ENCODE results near the gene SMAD2. TPM values are rescaled to one million over a fixed set of nuclear protein-coding genes. Genes with fewer than 3 reads are reported as not detected.

Gene SMAD2
- total RNA-seq, 1 experiment from 2014 or later: 121 TPM

DNA sequence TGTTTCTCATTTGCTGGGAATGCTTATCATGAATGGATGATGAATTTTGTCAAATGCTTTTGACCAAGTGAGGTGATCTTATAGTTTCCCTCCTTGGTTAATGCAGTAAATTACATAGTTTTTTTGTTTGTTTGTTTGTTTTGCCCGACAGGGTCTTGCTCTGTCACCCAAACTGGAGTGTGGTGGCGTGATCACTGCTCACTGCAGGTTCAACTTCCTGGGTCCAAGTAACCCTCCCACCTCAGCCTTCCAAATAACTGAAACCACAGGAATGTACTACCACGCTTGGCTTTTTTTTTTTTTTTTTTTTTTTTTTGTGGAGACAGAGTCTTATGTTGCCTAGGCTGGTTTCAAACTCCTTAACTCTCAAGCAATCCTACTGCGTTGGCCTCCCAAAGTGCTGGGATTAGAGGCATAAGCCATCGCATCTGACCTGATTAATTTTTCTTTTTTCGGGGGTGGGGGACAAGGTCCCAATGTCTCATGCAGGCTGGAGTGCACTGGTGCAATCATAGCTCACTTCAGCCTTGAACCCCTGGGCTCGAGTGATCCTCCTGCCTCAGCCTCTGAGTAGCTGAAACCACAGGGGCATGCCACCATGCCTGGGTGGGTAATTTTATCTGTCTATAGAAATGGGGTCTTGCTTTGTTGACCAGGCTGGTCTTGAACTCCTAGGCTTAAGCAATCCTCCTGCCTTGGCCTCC, 48.6 kb downstream of the SMAD2 start:
- no peaks in the 10 kb centered on the region; a peak in 1 of 4 replicates for H3K4me1 Mint-ChIP-seq
- H3K9ac ChIP-seq (ENCODE audit: extremely low read depth, insufficient read length, low read length): no peak overlapping the region
- H4K91ac ChIP-seq (ENCODE audit: insufficient read length, low read depth, low read length): no peak overlapping the region
- no peaks in the 10 kb centered on the region for H3K23me2 ChIP-seq (ENCODE audit: insufficient read length, low read depth, low read length, poor library complexity, severe bottlenecking)
- H3K27me3 Mint-ChIP-seq (ENCODE audit: low read depth): no peaks in the 10 kb centered on the region
- H4K8ac ChIP-seq (replicated peaks; ENCODE audit: insufficient read length, low read depth, low read length): no peak overlapping the region
- H3K4me2 ChIP-seq (ENCODE audit: insufficient read depth, insufficient read length, low read length): no peak overlapping the region
- no peaks in the 10 kb centered on the region for H3K27me3 ChIP-seq (ENCODE audit: insufficient read depth, low read length)
- H3K36me3 Mint-ChIP-seq (ENCODE audit: insufficient read depth in 1 of 3, low read depth in 3 of 3): peaks cover 10 to 44% (median 28%) of the 10 kb centered on the region in 3 experiments; a peak in 6 of 7 replicates
- peak overlapping the region; percentile 32 to 67 (median 52); a peak in 5 of 7 replicates for H3K27ac Mint-ChIP-seq
- H3K23ac ChIP-seq (ENCODE audit: insufficient read length, low read depth, low read length): no peak overlapping the region
- no peak overlapping the region for H3K14ac ChIP-seq (ENCODE audit: insufficient read depth, low read length)
- H3K27ac ChIP-seq (ENCODE audit: insufficient read length, low read depth, low read length): no peak overlapping the region
- H2BK20ac ChIP-seq (ENCODE audit: low read depth, low read length, poor library complexity, severe bottlenecking): no peak overlapping the region
- no peak overlapping the region for H3T11ph ChIP-seq (ENCODE audit: low read length)
- H4K20me1 ChIP-seq (ENCODE audit: control insufficient read depth, insufficient read depth, insufficient read length): no peaks in the 10 kb centered on the region
- no peak overlapping the region for H2BK15ac ChIP-seq (ENCODE audit: low read depth, low read length)
- H2BK120ac ChIP-seq (ENCODE audit: low read depth, low read length, poor library complexity, severe bottlenecking): no peak overlapping the region
- H2BK12ac ChIP-seq (ENCODE audit: insufficient read length, low read depth, low read length): no peak overlapping the region
- no peak overlapping the region for H3K56ac ChIP-seq (ENCODE audit: insufficient read length, low read depth, low read length)
- H3K4me3 Mint-ChIP-seq: no peak overlapping the region
- no peak overlapping the region for H3K18ac ChIP-seq (ENCODE audit: insufficient read length, low read depth, low read length)
- no peak overlapping the region for H2AFZ ChIP-seq (ENCODE audit: low read length)
- no peaks in the 10 kb centered on the region for H3K9me3 Mint-ChIP-seq
- TF ChIP-seq, protein P1, sequence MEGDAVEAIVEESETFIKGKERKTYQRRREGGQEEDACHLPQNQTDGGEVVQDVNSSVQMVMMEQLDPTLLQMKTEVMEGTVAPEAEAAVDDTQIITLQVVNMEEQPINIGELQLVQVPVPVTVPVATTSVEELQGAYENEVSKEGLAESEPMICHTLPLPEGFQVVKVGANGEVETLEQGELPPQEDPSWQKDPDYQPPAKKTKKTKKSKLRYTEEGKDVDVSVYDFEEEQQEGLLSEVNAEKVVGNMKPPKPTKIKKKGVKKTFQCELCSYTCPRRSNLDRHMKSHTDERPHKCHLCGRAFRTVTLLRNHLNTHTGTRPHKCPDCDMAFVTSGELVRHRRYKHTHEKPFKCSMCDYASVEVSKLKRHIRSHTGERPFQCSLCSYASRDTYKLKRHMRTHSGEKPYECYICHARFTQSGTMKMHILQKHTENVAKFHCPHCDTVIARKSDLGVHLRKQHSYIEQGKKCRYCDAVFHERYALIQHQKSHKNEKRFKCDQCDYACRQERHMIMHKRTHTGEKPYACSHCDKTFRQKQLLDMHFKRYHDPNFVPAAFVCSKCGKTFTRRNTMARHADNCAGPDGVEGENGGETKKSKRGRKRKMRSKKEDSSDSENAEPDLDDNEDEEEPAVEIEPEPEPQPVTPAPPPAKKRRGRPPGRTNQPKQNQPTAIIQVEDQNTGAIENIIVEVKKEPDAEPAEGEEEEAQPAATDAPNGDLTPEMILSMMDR (conservative IDR thresholded peaks at IDR 0.05): no peak
- no peak overlapping the region for H2BK5ac ChIP-seq (ENCODE audit: insufficient read length, low read length)
- no peak overlapping the region for H3K4ac ChIP-seq (ENCODE audit: low read depth, low read length)
- H3K4me1 ChIP-seq (ENCODE audit: insufficient read depth, low read length): no peaks in the 10 kb centered on the region
- no peaks in the 10 kb centered on the region for H3K9me3 ChIP-seq (ENCODE audit: control insufficient read depth, low read depth, low read length)
- no peak for DNase-seq
- H3K79me2 ChIP-seq (ENCODE audit: insufficient read depth, low read length): peaks cover 3% of the 10 kb centered on the region; the same call in 1 of the 2 replicates
- no peak overlapping the region for H2AK5ac ChIP-seq (ENCODE audit: insufficient read length, low read length)
- WGBS (ENCODE audit: extremely low coverage, insufficient read length, low lambda C conversion rate): no CpG with 5 or more reads among the region's 7 CpGs
- no peak overlapping the region for H4K5ac ChIP-seq (ENCODE audit: insufficient read length, low read depth, low read length)
- H3K79me1 ChIP-seq (ENCODE audit: insufficient read depth, low read depth, low read length, poor library complexity, severe bottlenecking): peaks cover 3% of the 10 kb centered on the region

Measured in H9 (cell line).